ENCODE results near the gene GCC2. TPM values are rescaled to one million over a fixed set of nuclear protein-coding genes. Genes with fewer than 3 reads are reported as not detected.

GCC2 gene
- total RNA-seq, 4 donors from 2014 or later, result 20.8 to 33.6 (median 23.0) TPM

DNA sequence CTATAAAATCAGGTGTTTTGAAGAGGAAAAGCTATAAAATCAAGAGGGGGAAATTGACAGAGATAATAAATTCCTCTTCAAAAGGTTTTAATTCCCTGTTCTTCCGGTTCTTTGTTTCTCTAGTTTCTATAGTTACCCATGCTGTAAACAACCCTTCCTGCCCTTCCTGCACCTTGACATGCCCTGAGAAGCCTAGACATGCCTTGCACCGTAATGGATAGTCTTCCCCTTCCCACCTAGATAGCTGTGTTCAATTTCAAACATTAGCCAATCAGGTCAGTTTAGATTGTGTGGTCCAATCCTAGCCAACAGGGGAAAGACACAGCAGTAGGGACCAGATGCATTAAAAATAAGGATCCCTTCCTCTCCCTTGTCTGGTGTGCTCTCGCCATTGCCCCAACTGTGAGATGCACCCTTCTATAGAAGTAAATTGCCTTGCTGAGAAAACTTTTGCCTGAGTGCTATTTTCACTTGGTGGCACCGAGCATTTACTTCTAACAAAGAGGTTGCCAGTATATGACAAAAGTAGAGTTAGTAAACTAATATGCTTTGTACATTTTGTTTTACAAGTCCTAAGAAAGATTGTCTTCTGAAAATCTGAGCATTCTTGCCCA lies 44.1 kb upstream of the GCC2 start:
- H3K27me3 ChIP-seq, result no peaks in the 10 kb centered on the region
- H3K27ac ChIP-seq (replicated peaks in 1 of 4), result no peak overlapping the region
- peaks cover 0 to 15% (median 9%) of the 10 kb centered on the region in 4 donors for H3K9me3 ChIP-seq
- H3K36me3 ChIP-seq, result no peaks in the 10 kb centered on the region
- TF ChIP-seq POLR2AphosphoS5 (IDR thresholded peaks at IDR 0.05) (no peak), EP300 (IDR thresholded peaks at IDR 0.05) (no peak), POLR2A (IDR thresholded peaks at IDR 0.05; ENCODE audit: low read depth) (no peak)
- TF ChIP-seq, protein P1, sequence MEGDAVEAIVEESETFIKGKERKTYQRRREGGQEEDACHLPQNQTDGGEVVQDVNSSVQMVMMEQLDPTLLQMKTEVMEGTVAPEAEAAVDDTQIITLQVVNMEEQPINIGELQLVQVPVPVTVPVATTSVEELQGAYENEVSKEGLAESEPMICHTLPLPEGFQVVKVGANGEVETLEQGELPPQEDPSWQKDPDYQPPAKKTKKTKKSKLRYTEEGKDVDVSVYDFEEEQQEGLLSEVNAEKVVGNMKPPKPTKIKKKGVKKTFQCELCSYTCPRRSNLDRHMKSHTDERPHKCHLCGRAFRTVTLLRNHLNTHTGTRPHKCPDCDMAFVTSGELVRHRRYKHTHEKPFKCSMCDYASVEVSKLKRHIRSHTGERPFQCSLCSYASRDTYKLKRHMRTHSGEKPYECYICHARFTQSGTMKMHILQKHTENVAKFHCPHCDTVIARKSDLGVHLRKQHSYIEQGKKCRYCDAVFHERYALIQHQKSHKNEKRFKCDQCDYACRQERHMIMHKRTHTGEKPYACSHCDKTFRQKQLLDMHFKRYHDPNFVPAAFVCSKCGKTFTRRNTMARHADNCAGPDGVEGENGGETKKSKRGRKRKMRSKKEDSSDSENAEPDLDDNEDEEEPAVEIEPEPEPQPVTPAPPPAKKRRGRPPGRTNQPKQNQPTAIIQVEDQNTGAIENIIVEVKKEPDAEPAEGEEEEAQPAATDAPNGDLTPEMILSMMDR (IDR thresholded peaks at IDR 0.05), result no peak
- 82% methylated on average over 4 of the region's 4 CpGs for WGBS
- no peaks in the 10 kb centered on the region for H3K4me1 ChIP-seq
- no peak for DNase-seq (ENCODE audit: extremely low spot score)
- no peak overlapping the region for H3K4me3 ChIP-seq
- intact Hi-C loops (cut with DNase I), result no loop called here

DNA sequence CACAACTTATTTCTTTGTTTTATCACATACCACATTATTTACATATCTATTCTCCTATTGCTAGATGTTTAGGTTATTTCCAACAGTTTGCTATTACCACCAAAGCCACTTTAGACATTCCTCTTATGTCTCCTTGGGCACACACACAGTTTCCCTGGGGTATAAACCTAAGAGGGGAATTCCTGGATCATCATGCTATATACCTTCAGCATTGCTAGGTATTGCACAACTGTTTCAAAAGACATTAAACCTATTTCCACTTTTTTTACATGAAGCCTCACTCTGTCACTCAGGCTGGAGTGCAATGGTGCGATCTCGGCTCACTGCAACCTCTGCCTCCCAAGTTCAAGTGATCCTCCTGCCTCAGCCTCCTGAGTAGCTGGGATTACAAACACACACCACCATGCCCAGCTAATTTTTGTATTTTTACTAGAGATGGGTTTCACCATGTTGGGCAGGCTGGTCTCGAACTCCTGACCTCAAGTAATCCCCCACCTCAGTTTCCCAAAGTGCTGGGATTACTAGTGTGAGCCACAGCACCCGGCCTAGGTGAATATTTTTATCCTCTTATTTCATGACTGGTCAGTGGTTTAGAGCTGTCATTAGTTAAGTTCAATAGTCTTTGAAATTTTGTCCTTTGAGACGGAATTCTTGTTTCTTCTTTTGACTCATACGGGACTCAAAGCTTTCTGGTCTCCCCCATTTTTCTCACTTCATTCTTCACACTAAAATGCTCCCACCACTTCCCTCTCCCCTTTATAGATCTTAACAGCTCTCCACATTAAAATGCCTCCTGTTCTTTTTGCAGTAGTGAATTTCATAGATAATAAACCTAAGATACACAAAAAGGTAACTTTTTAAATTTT lies 40.9 kb upstream of the GCC2 start:
- no peak for TF ChIP-seq EP300 (IDR thresholded peaks at IDR 0.05)
- WGBS, result 92% methylated on average over 6 of the region's 6 CpGs
- intact Hi-C loops (cut with DNase I), result no loop called here

DNA sequence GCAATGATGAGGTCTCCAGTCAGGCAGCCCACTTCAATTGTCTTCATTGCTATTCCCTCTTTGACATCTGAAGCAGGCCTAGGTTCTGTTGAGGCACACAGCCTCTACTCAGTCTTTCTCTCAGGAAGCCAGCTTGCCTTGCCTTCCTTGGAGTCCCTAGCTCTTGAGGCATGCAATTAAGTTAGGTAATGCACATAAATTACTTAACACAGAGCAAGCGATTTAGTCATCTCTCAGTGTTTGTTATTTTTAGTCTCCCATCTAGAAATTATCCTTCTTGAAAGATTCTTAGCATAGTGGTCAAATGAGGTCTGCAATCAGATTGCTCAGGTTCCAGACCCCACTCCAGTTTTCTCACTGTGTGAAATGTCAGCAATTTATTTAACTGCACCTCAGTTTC lies 39.2 kb upstream of the GCC2 start:
- DNase-seq (ENCODE audit: extremely low spot score), result no peak
- 75% methylated on average over 1 of the region's 1 CpG for WGBS
- intact Hi-C loops (cut with DNase I), result no loop called here

More for the DNA sequence above, 40.9 kb upstream of the GCC2 start:
- Histone ChIP-seq H3K4me1 (no peaks in the 10 kb centered on the region), H3K27me3 (no peaks in the 10 kb centered on the region), H3K36me3 (no peaks in the 10 kb centered on the region), H3K4me3 (no peak overlapping the region), H3K27ac (replicated peaks in 1 of 4) (no peak overlapping the region), H3K9me3 (peaks cover 0 to 11% (median 6%) of the 10 kb centered on the region in 4 donors)
- DNase-seq (ENCODE audit: extremely low spot score), result no peak

DNA sequence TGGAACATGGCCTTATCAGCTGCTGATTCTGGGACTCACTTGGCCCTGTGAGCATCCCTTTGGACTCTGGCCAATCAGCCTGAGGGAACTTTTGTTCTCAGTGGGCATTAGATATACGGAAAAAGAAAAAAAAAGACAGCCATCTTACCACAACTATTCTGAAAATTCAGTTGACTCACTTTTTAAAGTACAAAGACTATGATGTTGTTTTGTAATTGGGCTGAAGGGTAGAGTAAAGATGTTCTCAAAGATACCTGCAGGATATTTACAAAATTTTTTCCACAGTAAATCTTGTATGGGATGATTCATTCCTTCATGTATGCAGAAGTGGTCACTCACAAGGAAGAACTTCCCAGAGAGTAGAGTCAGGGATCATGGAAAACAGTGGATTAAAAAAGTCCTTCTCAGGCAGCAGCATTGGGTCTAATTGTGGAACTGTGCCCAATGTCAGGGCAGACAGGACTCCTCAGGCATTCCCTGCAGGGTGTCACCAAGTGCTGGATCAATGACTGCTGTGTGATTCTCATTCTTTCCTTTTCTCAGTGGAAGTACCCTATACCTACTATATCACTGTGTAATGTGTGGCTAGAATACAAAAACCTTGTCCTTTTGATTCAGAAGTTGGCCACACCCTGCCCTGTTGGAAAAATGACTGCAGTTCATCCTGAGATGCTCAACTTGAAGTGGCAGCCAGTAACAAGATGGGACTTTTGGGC lies 35.9 kb upstream of the GCC2 start:
- no peaks in the 10 kb centered on the region for H3K36me3 ChIP-seq
- H3K27me3 ChIP-seq, result no peaks in the 10 kb centered on the region
- no peak for TF ChIP-seq POLR2A (IDR thresholded peaks at IDR 0.05; ENCODE audit: low read depth)
- TF ChIP-seq POLR2AphosphoS5 (IDR thresholded peaks at IDR 0.05), result no peak
- TF ChIP-seq, protein P1 (IDR thresholded peaks at IDR 0.05), result no peak
- TF ChIP-seq EP300 (IDR thresholded peaks at IDR 0.05), result no peak
- no peak overlapping the region for H3K27ac ChIP-seq (replicated peaks in 1 of 4)
- H3K4me3 ChIP-seq, result no peak overlapping the region
- no peaks in the 10 kb centered on the region for H3K4me1 ChIP-seq
- intact Hi-C loops (cut with DNase I), result no loop called here
- 13% methylated on average over 1 of the region's 1 CpG for whole genome bisulfite sequencing
- no peak for DNase-seq (ENCODE audit: extremely low spot score)
- H3K9me3 ChIP-seq, result no peaks in the 10 kb centered on the region

More for the DNA sequence above, 39.2 kb upstream of the GCC2 start:
- no peaks in the 10 kb centered on the region for H3K36me3 ChIP-seq
- H3K27me3 ChIP-seq, result no peaks in the 10 kb centered on the region
- H3K9me3 ChIP-seq, result peaks cover 0 to 9% (median 5%) of the 10 kb centered on the region in 4 donors
- H3K4me1 ChIP-seq, result no peaks in the 10 kb centered on the region
- TF ChIP-seq POLR2AphosphoS5 (IDR thresholded peaks at IDR 0.05) (no peak), POLR2A (IDR thresholded peaks at IDR 0.05; ENCODE audit: low read depth) (no peak)
- TF ChIP-seq, protein P1 (IDR thresholded peaks at IDR 0.05), result no peak
- H3K27ac ChIP-seq (replicated peaks in 1 of 4), result no peak overlapping the region
- H3K4me3 ChIP-seq, result no peak overlapping the region

DNA sequence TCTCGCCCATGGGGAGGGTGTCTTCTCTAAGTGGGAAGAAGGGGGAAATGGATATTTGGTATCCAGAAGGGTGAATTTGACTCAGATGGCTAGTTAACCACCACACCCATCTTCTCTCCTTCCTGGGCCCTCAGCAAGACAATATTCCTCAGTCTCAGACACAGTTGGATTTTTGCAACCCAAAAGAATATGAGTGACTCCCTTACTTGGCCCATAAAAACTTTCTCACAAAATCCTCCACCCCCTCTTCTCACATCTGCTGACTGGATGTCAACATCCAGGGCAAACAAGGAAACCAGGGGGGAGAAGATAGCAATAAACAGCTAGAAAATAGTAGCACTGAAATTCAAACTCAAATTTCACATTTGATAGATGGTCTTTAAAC lies 35.3 kb upstream of the GCC2 start:
- Histone ChIP-seq H3K27me3 (no peaks in the 10 kb centered on the region), H3K4me1 (no peaks in the 10 kb centered on the region), H3K9me3 (no peaks in the 10 kb centered on the region), H3K4me3 (no peak overlapping the region), H3K27ac (replicated peaks in 1 of 4) (no peak overlapping the region), H3K36me3 (no peaks in the 10 kb centered on the region)
- intact Hi-C loops (cut with DNase I), result no loop called here
- WGBS, result 92% methylated on average over 1 of the region's 1 CpG
- DNase-seq (ENCODE audit: extremely low spot score), result no peak
- TF ChIP-seq, protein P1 (IDR thresholded peaks at IDR 0.05), result no peak
- no peak for TF ChIP-seq POLR2AphosphoS5 (IDR thresholded peaks at IDR 0.05)
